ENCODE data around the gene CDS2. TPM values are rescaled to one million over a fixed set of nuclear protein-coding genes. Genes with fewer than 3 reads are reported as not detected.

CDS2 gene
- total and polyA plus RNA-seq, 2 of the 13 experiments (the other 11 are each of a cell fraction or from before 2014, with no cell fraction given): 81.3 to 153 TPM

DNA sequence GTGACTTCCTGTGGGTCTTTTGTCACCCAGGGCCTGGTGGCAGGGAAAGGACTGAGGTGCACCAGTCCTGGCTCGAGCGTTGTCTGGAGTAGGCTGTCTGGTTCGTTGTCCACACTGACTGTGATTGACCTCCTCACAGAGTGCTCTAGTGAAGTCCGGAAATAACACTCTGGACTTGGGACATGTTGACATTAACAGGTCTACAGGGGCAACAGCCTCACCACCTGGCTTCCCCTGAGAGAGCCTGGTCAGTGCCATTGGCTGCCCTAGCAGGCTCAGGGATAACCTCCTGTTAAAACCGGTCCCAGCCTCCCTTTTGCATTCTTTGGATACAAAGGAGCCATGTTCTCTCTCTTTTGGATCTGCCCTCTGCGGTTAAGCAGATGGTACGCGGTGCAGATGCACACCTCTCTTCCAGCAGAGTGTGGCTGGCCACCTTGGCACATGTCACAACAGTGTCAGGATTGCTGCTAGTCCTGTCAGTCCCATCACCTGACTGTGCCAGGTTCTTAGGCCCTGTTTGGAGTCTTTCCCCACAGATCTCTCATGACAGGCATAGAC is 46.2 kb downstream of the CDS2 start (continued):
- TF ChIP-seq ZNF143 (CRISPR knock-in tag; IDR thresholded peaks at IDR 0.05): no peak
- TF ChIP-seq, protein P1, sequence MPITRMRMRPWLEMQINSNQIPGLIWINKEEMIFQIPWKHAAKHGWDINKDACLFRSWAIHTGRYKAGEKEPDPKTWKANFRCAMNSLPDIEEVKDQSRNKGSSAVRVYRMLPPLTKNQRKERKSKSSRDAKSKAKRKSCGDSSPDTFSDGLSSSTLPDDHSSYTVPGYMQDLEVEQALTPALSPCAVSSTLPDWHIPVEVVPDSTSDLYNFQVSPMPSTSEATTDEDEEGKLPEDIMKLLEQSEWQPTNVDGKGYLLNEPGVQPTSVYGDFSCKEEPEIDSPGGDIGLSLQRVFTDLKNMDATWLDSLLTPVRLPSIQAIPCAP (CRISPR knock-in tag; IDR thresholded peaks at IDR 0.05; ENCODE audit: low read depth): no peak
- TF ChIP-seq, protein P2, sequence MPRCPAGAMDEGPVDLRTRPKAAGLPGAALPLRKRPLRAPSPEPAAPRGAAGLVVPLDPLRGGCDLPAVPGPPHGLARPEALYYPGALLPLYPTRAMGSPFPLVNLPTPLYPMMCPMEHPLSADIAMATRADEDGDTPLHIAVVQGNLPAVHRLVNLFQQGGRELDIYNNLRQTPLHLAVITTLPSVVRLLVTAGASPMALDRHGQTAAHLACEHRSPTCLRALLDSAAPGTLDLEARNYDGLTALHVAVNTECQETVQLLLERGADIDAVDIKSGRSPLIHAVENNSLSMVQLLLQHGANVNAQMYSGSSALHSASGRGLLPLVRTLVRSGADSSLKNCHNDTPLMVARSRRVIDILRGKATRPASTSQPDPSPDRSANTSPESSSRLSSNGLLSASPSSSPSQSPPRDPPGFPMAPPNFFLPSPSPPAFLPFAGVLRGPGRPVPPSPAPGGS (CRISPR knock-in tag; IDR thresholded peaks at IDR 0.05): peak; percentile 79; the same call in 1 of the 2 replicates
- no peak for TF ChIP-seq CHD4 (IDR thresholded peaks at IDR 0.05; ENCODE audit: borderline replicate concordance, low read length)
- TF ChIP-seq, protein P3, sequence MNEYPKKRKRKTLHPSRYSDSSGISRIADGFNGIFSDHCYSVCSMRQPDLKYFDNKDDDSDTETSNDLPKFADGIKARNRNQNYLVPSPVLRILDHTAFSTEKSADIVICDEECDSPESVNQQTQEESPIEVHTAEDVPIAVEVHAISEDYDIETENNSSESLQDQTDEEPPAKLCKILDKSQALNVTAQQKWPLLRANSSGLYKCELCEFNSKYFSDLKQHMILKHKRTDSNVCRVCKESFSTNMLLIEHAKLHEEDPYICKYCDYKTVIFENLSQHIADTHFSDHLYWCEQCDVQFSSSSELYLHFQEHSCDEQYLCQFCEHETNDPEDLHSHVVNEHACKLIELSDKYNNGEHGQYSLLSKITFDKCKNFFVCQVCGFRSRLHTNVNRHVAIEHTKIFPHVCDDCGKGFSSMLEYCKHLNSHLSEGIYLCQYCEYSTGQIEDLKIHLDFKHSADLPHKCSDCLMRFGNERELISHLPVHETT (CRISPR knock-in tag; conservative IDR thresholded peaks at IDR 0.05): no peak
- no peak for TF ChIP-seq GPN1 (CRISPR knock-in tag; IDR thresholded peaks at IDR 0.05; ENCODE audit: borderline replicate concordance)
- no peak for TF ChIP-seq SATB2 (CRISPR knock-in tag; IDR thresholded peaks at IDR 0.05)
- TF ChIP-seq HMGA1 (CRISPR knock-in tag; conservative IDR thresholded peaks at IDR 0.05): no peak
- no peak for TF ChIP-seq MED13 (CRISPR knock-in tag; IDR thresholded peaks at IDR 0.05)
- peak; percentile 81 for TF ChIP-seq ZBTB38 (CRISPR knock-in tag; IDR thresholded peaks at IDR 0.05)
- no peak for TF ChIP-seq DNMT3B (CRISPR knock-in tag; conservative IDR thresholded peaks at IDR 0.05)
- TF ChIP-seq JDP2 (CRISPR knock-in tag; IDR thresholded peaks at IDR 0.05; ENCODE audit: borderline replicate concordance): no peak
- TF ChIP-seq, protein P4, sequence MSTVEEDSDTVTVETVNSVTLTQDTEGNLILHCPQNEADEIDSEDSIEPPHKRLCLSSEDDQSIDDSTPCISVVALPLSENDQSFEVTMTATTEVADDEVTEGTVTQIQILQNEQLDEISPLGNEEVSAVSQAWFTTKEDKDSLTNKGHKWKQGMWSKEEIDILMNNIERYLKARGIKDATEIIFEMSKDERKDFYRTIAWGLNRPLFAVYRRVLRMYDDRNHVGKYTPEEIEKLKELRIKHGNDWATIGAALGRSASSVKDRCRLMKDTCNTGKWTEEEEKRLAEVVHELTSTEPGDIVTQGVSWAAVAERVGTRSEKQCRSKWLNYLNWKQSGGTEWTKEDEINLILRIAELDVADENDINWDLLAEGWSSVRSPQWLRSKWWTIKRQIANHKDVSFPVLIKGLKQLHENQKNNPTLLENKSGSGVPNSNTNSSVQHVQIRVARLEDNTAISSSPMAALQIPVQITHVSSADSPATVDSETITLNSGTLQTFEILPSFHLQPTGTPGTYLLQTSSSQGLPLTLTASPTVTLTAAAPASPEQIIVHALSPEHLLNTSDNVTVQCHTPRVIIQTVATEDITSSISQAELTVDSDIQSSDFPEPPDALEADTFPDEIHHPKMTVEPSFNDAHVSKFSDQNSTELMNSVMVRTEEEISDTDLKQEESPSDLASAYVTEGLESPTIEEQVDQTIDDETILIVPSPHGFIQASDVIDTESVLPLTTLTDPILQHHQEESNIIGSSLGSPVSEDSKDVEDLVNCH (CRISPR knock-in tag; IDR thresholded peaks at IDR 0.05): no peak
- TF ChIP-seq, protein P5, sequence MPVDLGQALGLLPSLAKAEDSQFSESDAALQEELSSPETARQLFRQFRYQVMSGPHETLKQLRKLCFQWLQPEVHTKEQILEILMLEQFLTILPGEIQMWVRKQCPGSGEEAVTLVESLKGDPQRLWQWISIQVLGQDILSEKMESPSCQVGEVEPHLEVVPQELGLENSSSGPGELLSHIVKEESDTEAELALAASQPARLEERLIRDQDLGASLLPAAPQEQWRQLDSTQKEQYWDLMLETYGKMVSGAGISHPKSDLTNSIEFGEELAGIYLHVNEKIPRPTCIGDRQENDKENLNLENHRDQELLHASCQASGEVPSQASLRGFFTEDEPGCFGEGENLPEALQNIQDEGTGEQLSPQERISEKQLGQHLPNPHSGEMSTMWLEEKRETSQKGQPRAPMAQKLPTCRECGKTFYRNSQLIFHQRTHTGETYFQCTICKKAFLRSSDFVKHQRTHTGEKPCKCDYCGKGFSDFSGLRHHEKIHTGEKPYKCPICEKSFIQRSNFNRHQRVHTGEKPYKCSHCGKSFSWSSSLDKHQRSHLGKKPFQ (CRISPR knock-in tag; IDR thresholded peaks at IDR 0.05; ENCODE audit: insufficient replicate concordance): no peak
- 0 out of 2 replicates have a peak, but pooled peaks have one; percentile 39 for TF ChIP-seq ZNF274 (CRISPR knock-in tag; IDR thresholded peaks at IDR 0.05)
- no peak for TF ChIP-seq MTA3 (CRISPR knock-in tag; IDR thresholded peaks at IDR 0.05)
- no peak for TF ChIP-seq ZNF253 (CRISPR knock-in tag; IDR thresholded peaks at IDR 0.05; ENCODE audit: borderline replicate concordance)
- peak; percentile 89 for TF ChIP-seq PHF21A (CRISPR knock-in tag; IDR thresholded peaks at IDR 0.05)
- TF ChIP-seq ZBTB7A (CRISPR knock-in tag; IDR thresholded peaks at IDR 0.05): no peak
- no peak for TF ChIP-seq GTF3A (CRISPR knock-in tag; conservative IDR thresholded peaks at IDR 0.05)
- TF ChIP-seq FOXP1 (IDR thresholded peaks at IDR 0.05): no peak
- peak; percentile 72 for TF ChIP-seq FOXP1 (CRISPR knock-in tag; IDR thresholded peaks at IDR 0.05)
- no peak; the same call in 1 of the 2 replicates for TF ChIP-seq ZFY (CRISPR knock-in tag; IDR thresholded peaks at IDR 0.05)
- TF ChIP-seq SSRP1 (CRISPR knock-in tag; IDR thresholded peaks at IDR 0.05): no peak
- TF ChIP-seq, protein P6, sequence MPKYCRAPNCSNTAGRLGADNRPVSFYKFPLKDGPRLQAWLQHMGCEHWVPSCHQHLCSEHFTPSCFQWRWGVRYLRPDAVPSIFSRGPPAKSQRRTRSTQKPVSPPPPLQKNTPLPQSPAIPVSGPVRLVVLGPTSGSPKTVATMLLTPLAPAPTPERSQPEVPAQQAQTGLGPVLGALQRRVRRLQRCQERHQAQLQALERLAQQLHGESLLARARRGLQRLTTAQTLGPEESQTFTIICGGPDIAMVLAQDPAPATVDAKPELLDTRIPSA (CRISPR knock-in tag; IDR thresholded peaks at IDR 0.05; ENCODE audit: borderline replicate concordance): no peak

All from HepG2 (cell line).